ENCODE data around the gene NEUROD2. TPM values are rescaled to one million over a fixed set of nuclear protein-coding genes. Genes with fewer than 3 reads are reported as not detected.

Gene NEUROD2
- total and polyA plus RNA-seq, 2 experiments from 2014 or later, result not detected

DNA sequence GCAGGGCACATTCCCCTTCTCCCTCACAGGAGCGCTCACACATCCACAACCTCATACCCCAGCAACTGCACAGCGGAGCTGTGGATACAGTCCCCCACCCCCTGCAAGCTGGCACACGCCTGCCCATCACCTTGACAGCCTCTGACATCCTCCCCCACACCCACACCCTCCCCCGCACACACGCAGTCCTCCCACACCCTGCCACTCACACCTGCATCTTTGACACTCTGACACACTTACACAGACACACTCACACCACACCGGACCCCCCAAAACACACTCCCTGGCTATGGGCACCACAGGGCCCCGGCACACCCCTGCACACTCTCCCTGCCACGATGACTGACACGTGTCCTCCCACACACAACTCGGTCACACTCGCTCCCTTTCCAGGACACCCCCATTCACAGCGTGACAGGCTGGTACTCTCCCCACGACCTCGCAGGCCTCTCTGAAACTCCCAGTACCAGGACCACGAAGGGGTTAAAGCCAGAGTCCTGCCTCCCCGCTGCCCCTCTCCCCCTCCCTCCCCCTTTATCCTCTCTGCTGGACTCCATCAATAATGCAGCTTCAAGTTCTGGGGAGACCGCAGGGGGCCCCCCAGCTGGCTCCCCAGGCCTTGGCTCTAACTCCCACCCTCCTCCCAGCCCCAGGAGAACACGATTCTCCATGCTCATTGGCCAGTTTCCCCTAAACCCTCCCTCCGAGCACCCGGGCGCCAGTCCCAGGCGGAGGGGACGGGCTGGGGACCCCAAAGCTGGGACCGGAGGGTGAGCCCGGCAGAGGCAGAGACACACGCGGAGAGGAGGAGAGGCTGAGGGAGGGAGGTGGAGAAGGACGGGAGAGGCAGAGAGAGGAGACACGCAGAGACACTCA lies 18.7 kb upstream of the NEUROD2 start, which contains the start of gene PPP1R1B:
Gene PPP1R1B, plus strand, starts transcription at position 782 of the 876 bp plus-strand sequence. CDS start 441 bp downstream, outside the sequence.
- TF ChIP-seq, protein P1, sequence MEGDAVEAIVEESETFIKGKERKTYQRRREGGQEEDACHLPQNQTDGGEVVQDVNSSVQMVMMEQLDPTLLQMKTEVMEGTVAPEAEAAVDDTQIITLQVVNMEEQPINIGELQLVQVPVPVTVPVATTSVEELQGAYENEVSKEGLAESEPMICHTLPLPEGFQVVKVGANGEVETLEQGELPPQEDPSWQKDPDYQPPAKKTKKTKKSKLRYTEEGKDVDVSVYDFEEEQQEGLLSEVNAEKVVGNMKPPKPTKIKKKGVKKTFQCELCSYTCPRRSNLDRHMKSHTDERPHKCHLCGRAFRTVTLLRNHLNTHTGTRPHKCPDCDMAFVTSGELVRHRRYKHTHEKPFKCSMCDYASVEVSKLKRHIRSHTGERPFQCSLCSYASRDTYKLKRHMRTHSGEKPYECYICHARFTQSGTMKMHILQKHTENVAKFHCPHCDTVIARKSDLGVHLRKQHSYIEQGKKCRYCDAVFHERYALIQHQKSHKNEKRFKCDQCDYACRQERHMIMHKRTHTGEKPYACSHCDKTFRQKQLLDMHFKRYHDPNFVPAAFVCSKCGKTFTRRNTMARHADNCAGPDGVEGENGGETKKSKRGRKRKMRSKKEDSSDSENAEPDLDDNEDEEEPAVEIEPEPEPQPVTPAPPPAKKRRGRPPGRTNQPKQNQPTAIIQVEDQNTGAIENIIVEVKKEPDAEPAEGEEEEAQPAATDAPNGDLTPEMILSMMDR (IDR thresholded peaks at IDR 0.05; ENCODE audit: low read depth, low read length), result no peak
- no peaks in the 10 kb centered on the region for H3K9me3 ChIP-seq (ENCODE audit: low read depth)
- DNase-seq (ENCODE audit: low read depth in 1 of 2, low spot score in 1 of 2), result peak in 1 of 2 donors; percentile 52
- no peaks in the 10 kb centered on the region for H3K36me3 ChIP-seq
- no peak within 1 kb of the TSS for H3K27ac ChIP-seq
- H3K27me3 ChIP-seq, result peaks cover 36% of the 10 kb centered on the region
- peak within 1 kb of the TSS; percentile 56 for H3K4me3 ChIP-seq
- peaks cover 16% of the 10 kb centered on the region for H3K4me1 ChIP-seq (ENCODE audit: low read depth)

DNA sequence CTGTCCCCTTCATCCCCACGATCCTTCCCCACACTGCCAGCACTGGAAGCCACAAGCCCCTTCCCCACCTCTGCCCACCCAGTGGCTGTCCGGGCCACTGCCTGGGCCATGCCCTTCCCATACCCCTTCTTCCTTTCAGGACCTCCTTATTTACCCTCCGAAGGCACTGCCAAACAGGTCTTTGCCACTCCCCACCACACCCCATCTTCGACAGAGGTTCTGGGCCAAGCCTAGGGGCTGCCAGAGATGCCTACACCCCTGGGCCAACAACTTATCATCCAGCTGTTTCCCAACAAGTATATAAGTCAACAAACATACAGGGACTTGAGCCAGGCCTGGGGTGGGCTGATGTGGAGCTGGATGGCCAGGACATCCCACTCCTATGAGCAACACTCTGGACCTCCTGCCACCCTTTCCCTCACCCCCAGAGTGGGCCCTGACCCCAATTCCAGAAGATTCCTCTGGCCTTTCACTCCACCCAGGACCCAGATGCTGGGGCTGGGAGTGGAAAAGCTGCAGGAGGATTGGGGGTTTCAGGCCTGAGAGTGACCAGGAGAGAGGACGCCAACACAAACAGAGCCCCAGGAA lies 17.6 kb upstream of the NEUROD2 start:
- Histone ChIP-seq H3K36me3 (no peaks in the 10 kb centered on the region), H3K4me3 (no peak overlapping the region), H3K4me1 (ENCODE audit: low read depth) (peaks cover 16% of the 10 kb centered on the region), H3K27ac (no peak overlapping the region), H3K27me3 (peaks cover 47% of the 10 kb centered on the region), H3K9me3 (ENCODE audit: low read depth) (no peaks in the 10 kb centered on the region)
- TF ChIP-seq, protein P1 (IDR thresholded peaks at IDR 0.05; ENCODE audit: low read depth, low read length), result no peak
- DNase-seq (ENCODE audit: low read depth in 1 of 2, low spot score in 1 of 2), result peak in 1 of 2 donors; percentile 51

DNA sequence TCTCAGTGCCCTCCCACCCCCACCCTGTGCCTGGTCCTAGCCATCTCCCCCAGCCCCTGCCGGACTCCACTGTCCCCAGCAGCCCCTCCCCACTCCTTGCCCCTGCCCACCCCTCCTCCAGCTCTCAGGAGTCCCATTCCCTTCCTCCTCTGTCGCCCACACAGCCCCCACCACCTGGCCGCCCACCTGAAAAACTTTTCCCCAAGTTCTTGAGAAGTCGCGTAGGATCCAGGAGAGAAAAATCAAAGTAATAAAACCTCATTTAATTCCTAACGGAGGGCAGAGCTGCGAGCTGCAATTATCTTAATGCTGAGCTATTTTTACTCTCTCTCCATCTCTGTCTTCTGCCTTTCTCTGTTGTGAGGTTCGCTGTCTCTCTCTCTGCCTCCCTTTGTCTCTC lies 16.6 kb upstream of the NEUROD2 start:
- Histone ChIP-seq H3K27me3 (peaks cover 57% of the 10 kb centered on the region), H3K9me3 (ENCODE audit: low read depth) (no peaks in the 10 kb centered on the region), H3K4me1 (ENCODE audit: low read depth) (peaks cover 16% of the 10 kb centered on the region), H3K36me3 (no peaks in the 10 kb centered on the region), H3K27ac (no peak overlapping the region), H3K4me3 (no peak overlapping the region)
- DNase-seq (ENCODE audit: low read depth in 1 of 2, low spot score in 1 of 2), result no peak
- TF ChIP-seq, protein P1 (IDR thresholded peaks at IDR 0.05; ENCODE audit: low read depth, low read length), result no peak

DNA sequence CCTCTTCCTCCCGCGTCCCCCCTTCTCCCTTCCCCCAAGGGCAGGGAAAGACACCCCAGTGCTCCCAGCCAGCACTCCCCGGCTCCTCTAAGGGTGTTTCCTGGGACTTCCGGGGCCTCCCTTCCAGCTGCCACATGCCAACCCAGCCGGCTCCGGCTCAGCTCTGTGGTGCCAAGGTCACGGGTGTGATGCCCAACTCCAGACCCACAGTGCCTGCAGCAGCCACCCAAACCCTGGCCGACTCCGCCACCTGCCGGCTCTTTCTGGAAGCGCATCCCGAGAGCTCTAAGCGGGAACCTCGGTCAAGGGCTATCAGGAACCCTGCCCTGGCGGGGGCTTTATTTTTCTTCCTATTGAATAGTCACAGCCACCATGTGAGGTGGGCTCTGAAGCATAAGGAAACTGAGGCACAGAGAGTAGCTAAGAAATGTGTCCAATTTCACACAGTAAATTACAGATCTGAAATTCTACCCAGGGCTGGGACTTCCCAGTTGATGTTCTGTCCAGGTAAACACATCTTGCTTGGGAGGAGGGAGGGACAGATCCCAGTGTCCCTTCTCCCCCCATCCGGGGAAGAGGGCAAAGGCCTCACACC lies 15.7 kb upstream of the NEUROD2 start:
- Histone ChIP-seq H3K27me3 (peaks cover 64% of the 10 kb centered on the region), H3K4me3 (no peak overlapping the region), H3K4me1 (ENCODE audit: low read depth) (peaks cover 14% of the 10 kb centered on the region), H3K9me3 (ENCODE audit: low read depth) (no peaks in the 10 kb centered on the region), H3K36me3 (no peaks in the 10 kb centered on the region), H3K27ac (no peak overlapping the region)
- TF ChIP-seq, protein P1 (IDR thresholded peaks at IDR 0.05; ENCODE audit: low read depth, low read length), result peak; percentile 96
- peak; percentile 66 to 82 for DNase-seq (ENCODE audit: low read depth in 1 of 2, low spot score in 1 of 2)

DNA sequence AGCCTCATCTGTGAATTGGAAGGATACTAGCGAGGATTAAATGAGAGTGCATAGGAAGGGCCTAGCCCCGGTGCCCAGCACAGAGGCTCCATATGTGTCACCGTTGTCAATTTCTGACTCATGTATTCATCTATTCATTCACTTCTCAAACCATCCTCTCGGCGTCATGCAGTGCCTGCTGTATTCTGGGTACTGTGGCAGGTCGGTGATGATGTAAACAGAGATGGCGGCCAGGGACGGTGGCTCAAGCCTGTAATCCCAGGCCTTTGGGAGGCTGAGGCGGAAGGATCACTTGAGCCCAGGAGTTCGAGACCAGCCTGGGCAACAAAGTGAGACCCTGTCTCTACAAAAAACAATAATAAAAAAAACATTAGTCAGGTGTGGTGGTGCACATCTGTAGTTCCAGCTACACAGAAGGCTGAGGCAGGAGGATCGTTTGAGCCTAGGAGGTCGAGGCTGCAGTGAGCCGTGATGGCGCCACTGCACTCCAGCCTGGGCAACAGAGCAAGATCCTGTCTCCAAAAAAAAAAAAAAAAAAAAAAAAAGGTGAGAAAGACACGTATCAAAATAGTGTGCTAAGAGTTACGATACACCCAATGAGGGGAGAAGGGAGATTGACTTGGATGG lies 14.8 kb upstream of the NEUROD2 start:
- no peak overlapping the region for H3K4me3 ChIP-seq
- no peak overlapping the region for H3K27ac ChIP-seq
- DNase-seq (ENCODE audit: low read depth in 1 of 2, low spot score in 1 of 2), result no peak
- H3K9me3 ChIP-seq (ENCODE audit: low read depth), result no peaks in the 10 kb centered on the region
- peaks cover 64% of the 10 kb centered on the region for H3K27me3 ChIP-seq
- no peaks in the 10 kb centered on the region for H3K36me3 ChIP-seq
- H3K4me1 ChIP-seq (ENCODE audit: low read depth), result peaks cover 5% of the 10 kb centered on the region
- TF ChIP-seq, protein P1 (IDR thresholded peaks at IDR 0.05; ENCODE audit: low read depth, low read length), result no peak
